Ureter (tissue), 1 donor: ENCODE data around the gene FAM219B. TPM values are rescaled to one million over a fixed set of nuclear protein-coding genes. Genes with fewer than 3 reads are reported as not detected.
"Not testable (repeated sequence)": the region's sequence is repeated elsewhere in the genome, so short reads cannot be mapped to it uniquely, and the experiment has no call there.

Source experiments
- DNase-seq: peaks from one replicate; pipeline ENCODE4 v3.0.0-alpha.2; 2020; ENCODE audit warnings: low spot score
- total RNA-seq: library from RNA; stranded (reverse); gene quantifications from one replicate; pipeline ENCODE4 v1.2.4, GENCODE V29; 2023
- donor health status: DM: yes; HTN: yes; CAD: no.

Gene FAM219B
- total RNA-seq, 1 donor from 2014 or later = 171 TPM

- no peak for DNase-seq
Measured at GRCh38 chr15:74903676-74904075, 3.0 kb downstream of the FAM219B start.

- no peak for DNase-seq
Measured at GRCh38 chr15:74902295-74903075, 4.2 kb downstream of the FAM219B start.

GRCh38 chr15:74901612-74902063 is 5.0 kb downstream of the FAM219B start:
- DNase-seq = peak; percentile 85

GRCh38 chr15:74897300-74897701 is 9.3 kb downstream of the FAM219B start:
- no peak for DNase-seq

GRCh38 chr15:74896316-74896715 is 10.3 kb downstream of the FAM219B start:
- DNase-seq = no peak

- DNase-seq = no peak
Measured at GRCh38 chr15:74895830-74896229, 10.8 kb downstream of the FAM219B start.

GRCh38 chr15:74894383-74894782 is 12.3 kb downstream of the FAM219B start:
- not testable (repeated sequence) for DNase-seq

- DNase-seq = no peak
Measured at GRCh38 chr15:74893627-74894026, 13.0 kb downstream of the FAM219B start.

- DNase-seq = no peak
Measured at GRCh38 chr15:74892931-74893330, 13.7 kb downstream of the FAM219B start.

GRCh38 chr15:74892313-74892712 is 14.3 kb downstream of the FAM219B start:
- peak; percentile 77 for DNase-seq

- DNase-seq = no peak
Measured at GRCh38 chr15:74891469-74891868, 15.2 kb downstream of the FAM219B start.

GRCh38 chr15:74890665-74890960 is 16.0 kb downstream of the FAM219B start:
- no peak for DNase-seq

GRCh38 chr15:74889883-74890664 is 16.6 kb downstream of the FAM219B start, which contains the start of gene MPI:
Gene MPI, plus strand, starts transcription at chr15:74890042. Its CDS starts 32 bp downstream, at chr15:74890074.
- DNase-seq = peak; percentile 90

- DNase-seq = peak; percentile 67
Measured at GRCh38 chr15:74889390-74889882, 17.2 kb downstream of the FAM219B start.

- DNase-seq = no peak
Measured at GRCh38 chr15:74888716-74889115, 17.9 kb downstream of the FAM219B start.

- DNase-seq = not testable (repeated sequence)
Measured at GRCh38 chr15:74887537-74888193, 19.0 kb downstream of the FAM219B start.

- DNase-seq = no peak
Measured at GRCh38 chr15:74885461-74885860, 21.2 kb downstream of the FAM219B start.

- no peak for DNase-seq
Measured at GRCh38 chr15:74884428-74885223, 22.0 kb downstream of the FAM219B start.

GRCh38 chr15:74882528-74882927 is 24.1 kb downstream of the FAM219B start:
- DNase-seq = no peak

GRCh38 chr15:74878273-74878672 is 28.4 kb downstream of the FAM219B start:
- DNase-seq = no peak

- no peak for DNase-seq
Measured at GRCh38 chr15:74873756-74874424, 32.8 kb downstream of the FAM219B start.
